Loucy (cell line): Measurements from ENCODE around the gene PTPN5.
"Not testable (repeated sequence)": the region's sequence is repeated elsewhere in the genome, so short reads cannot be mapped to it uniquely, and the experiment has no call there.

ENCODE experiments used
- H2AFZ ChIP-seq: fragments of 200-600 bp; sonication (generic); 2 replicates; pipeline ENCODE4 v1.6.0; 2016; ENCODE audit warnings: antibody characterized with exemption, mild to moderate bottlenecking, low read length, moderate library complexity
- H3F3A ChIP-seq: fragments of 200-600 bp; 2 replicates; pipeline ENCODE4 v1.6.0; 2016; ENCODE audit warnings: antibody characterized with exemption, low read depth, mild to moderate bottlenecking
- H3K27me3 ChIP-seq: fragments of 200-600 bp; sonication (generic); 2 replicates; pipeline ENCODE4 v1.6.1; 2014; ENCODE audit warnings: low read length, mild to moderate bottlenecking; ENCODE audit not compliant: insufficient read depth, poor library complexity, severe bottlenecking
- H3K36me3 ChIP-seq: fragments of 200-600 bp; sonication (generic); 2 replicates; pipeline ENCODE4 v1.6.1; 2016; ENCODE audit warnings: low read length; ENCODE audit not compliant: insufficient read depth
- H3K4me1 ChIP-seq: fragments of 200-600 bp; sonication (generic); 2 replicates; pipeline ENCODE4 v1.5.1; 2014; ENCODE audit warnings: low read length, mild to moderate bottlenecking; ENCODE audit not compliant: insufficient read depth, poor library complexity, severe bottlenecking
- H3K4me2 ChIP-seq: fragments of 200-600 bp; sonication (generic); 2 replicates; pipeline ENCODE4 v1.6.0; 2014; ENCODE audit warnings: antibody characterized with exemption, low read length, low read depth, mild to moderate bottlenecking; ENCODE audit not compliant: poor library complexity, severe bottlenecking
- H3K4me3 ChIP-seq: fragments of 200-600 bp; sonication (generic); 2 replicates; pipeline ENCODE4 v1.5.1; 2014; ENCODE audit warnings: low read length, mild to moderate bottlenecking, mixed read lengths; ENCODE audit not compliant: poor library complexity, severe bottlenecking
- H3K79me2 ChIP-seq: fragments of 200-600 bp; sonication (generic); 2 replicates; pipeline ENCODE4 v1.6.1; 2014; ENCODE audit warnings: low read length; ENCODE audit not compliant: insufficient read depth
- H3K9ac ChIP-seq: fragments of 200-600 bp; sonication (generic); 2 replicates; pipeline ENCODE4 v1.6.0; 2014; ENCODE audit warnings: mild to moderate bottlenecking, low read depth, low read length, moderate library complexity; ENCODE audit not compliant: poor library complexity, severe bottlenecking
- H3K9me2 ChIP-seq: fragments of 200-600 bp; sonication (generic); replicated peaks from 2 replicates; pipeline ENCODE4 v1.6.1; 2016; ENCODE audit warnings: low read depth, low read length, mixed read lengths
- H3K9me3 ChIP-seq: fragments of 200-600 bp; sonication (generic); 2 replicates; pipeline ENCODE4 v1.6.1; 2014; ENCODE audit warnings: mild to moderate bottlenecking, antibody characterized with exemption, low read length, low read depth; ENCODE audit not compliant: insufficient read depth
- H4K20me1 ChIP-seq: fragments of 200-600 bp; sonication (generic); 2 replicates; pipeline ENCODE4 v1.6.0; 2014; ENCODE audit warnings: antibody characterized with exemption, low read length, mild to moderate bottlenecking; ENCODE audit not compliant: insufficient read depth, poor library complexity, severe bottlenecking
- EZH2phosphoT487 ChIP-seq: fragments of 200-600 bp; IDR thresholded peaks from 2 replicates; pipeline ENCODE4 v1.6.1; 2018; ENCODE audit warnings: antibody characterized with exemption, mild to moderate bottlenecking, moderate library complexity, borderline replicate concordance
- TF ChIP-seq, protein P1 (sequence below): fragments of 200-600 bp; sonication (generic); conservative IDR thresholded peaks from 2 replicates; pipeline ENCODE4 v1.5.1; 2014; ENCODE audit warnings: mild to moderate bottlenecking, antibody characterized with exemption, low read length

The PTPN5 gene

DNA sequence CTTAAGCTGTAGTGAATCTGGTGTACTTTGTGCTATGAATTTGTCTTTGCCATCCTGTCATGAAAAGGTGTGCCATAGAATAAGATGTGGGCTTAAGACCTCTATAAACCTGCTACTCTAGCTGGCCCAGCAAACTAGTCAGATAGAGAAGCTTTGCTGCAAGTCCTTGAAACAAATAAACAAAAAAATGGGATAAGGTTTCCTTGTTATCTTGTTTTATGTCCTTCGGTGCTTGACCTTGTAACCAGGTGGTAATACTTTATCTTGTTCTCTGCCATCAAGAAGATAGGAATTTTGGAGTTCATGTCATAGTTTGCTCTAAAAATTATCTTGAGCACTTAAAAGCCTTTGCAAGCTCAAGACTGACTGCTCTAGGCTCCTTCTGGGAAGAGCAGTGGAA lies 107.3 kb downstream of the PTPN5 start:
- Histone ChIP-seq H3K4me2 (no peak overlapping the region), H3F3A (no peaks in the 10 kb centered on the region), H3K79me2 (no peaks in the 10 kb centered on the region), H3K9me2 (no peaks in the 10 kb centered on the region), H2AFZ (no peak overlapping the region), H3K4me1 (no peaks in the 10 kb centered on the region), H3K27me3 (peaks cover 5% of the 10 kb centered on the region), H3K4me3 (no peak overlapping the region), H3K9ac (no peak overlapping the region), H3K36me3 (no peaks in the 10 kb centered on the region), H3K9me3 (no peaks in the 10 kb centered on the region), H4K20me1 (no peaks in the 10 kb centered on the region)
- no peak for TF ChIP-seq EZH2phosphoT487
- TF ChIP-seq, protein P1, sequence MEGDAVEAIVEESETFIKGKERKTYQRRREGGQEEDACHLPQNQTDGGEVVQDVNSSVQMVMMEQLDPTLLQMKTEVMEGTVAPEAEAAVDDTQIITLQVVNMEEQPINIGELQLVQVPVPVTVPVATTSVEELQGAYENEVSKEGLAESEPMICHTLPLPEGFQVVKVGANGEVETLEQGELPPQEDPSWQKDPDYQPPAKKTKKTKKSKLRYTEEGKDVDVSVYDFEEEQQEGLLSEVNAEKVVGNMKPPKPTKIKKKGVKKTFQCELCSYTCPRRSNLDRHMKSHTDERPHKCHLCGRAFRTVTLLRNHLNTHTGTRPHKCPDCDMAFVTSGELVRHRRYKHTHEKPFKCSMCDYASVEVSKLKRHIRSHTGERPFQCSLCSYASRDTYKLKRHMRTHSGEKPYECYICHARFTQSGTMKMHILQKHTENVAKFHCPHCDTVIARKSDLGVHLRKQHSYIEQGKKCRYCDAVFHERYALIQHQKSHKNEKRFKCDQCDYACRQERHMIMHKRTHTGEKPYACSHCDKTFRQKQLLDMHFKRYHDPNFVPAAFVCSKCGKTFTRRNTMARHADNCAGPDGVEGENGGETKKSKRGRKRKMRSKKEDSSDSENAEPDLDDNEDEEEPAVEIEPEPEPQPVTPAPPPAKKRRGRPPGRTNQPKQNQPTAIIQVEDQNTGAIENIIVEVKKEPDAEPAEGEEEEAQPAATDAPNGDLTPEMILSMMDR = no peak

DNA sequence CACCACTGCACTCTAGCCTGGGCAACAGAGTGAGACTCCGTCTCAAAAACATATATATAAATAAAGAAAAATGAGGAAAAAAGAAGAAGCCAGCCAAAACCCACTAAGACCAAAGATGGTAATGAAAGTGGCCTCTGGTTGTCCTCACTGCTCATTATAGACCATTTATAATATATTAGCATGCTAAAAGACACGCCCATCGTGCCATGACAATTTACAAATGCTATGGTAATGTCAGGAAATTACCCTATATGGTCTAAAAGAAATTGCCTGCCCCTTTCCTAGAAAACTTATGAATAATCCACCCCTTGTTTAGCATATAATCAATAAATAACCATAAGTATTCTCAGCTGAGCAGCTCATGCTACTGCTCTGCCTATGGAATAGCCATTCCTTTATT lies 109.1 kb downstream of the PTPN5 start:
- Histone ChIP-seq H3K9me3 (no peaks in the 10 kb centered on the region), H4K20me1 (no peaks in the 10 kb centered on the region), H3K4me1 (no peaks in the 10 kb centered on the region), H3K4me3 (no peak overlapping the region), H3K36me3 (no peaks in the 10 kb centered on the region), H3K4me2 (no peak overlapping the region), H3K9me2 (no peaks in the 10 kb centered on the region), H3K9ac (no peak overlapping the region), H3K27me3 (peaks cover 11% of the 10 kb centered on the region), H2AFZ (no peak overlapping the region), H3K79me2 (no peaks in the 10 kb centered on the region), H3F3A (no peaks in the 10 kb centered on the region)
- TF ChIP-seq, protein P1 = no peak
- no peak for TF ChIP-seq EZH2phosphoT487

DNA sequence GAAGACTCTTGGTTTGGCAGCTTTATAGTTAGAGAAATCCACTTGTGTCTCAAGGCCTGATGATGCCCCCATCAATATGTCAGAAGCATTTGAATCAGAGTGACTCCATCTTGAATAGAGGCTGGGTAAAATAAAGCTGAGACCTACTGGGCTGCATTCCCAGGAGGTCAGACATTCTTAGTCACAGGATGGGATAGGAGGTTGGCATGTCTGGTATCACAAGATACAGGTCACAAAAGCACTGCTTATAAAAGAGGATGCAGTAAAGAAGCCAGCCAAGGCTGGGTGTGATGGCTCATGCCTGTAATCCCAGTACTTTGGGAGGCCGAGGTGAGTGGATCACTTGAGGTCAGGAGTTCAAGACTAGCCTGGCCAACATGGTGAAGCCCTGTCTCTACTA lies 109.6 kb downstream of the PTPN5 start:
- not testable (repeated sequence) for H3K36me3 ChIP-seq, H3F3A ChIP-seq, H3K79me2 ChIP-seq, H3K4me1 ChIP-seq, H2AFZ ChIP-seq, H4K20me1 ChIP-seq, H3K9me3 ChIP-seq, H3K9ac ChIP-seq, H3K4me2 ChIP-seq, H3K4me3 ChIP-seq, H3K9me2 ChIP-seq
- peaks cover 11% of the 10 kb centered on the region for H3K27me3 ChIP-seq
